ENCODE measurements around the gene SHB.

SHB gene

GRCh38 chr9:37953775-37954437, 115.1 kb downstream of the SHB start:
- Histone ChIP-seq H3K27ac (ENCODE audit: low read length) (no peak overlapping the region), H3K27me3 (ENCODE audit: insufficient read depth, low read length) (no peaks in the 10 kb centered on the region), H3K9ac (ENCODE audit: low read depth, low read length) (no peak overlapping the region), H3K4me3 (ENCODE audit: low read length) (no peak overlapping the region), H3K9me3 (ENCODE audit: insufficient read depth, low read depth, low read length) (no peaks in the 10 kb centered on the region), H3K4me1 (ENCODE audit: insufficient read depth, low read length) (no peaks in the 10 kb centered on the region), H3K36me3 (ENCODE audit: insufficient read depth, low read depth, low read length) (peaks cover 7% of the 10 kb centered on the region)

DNA sequence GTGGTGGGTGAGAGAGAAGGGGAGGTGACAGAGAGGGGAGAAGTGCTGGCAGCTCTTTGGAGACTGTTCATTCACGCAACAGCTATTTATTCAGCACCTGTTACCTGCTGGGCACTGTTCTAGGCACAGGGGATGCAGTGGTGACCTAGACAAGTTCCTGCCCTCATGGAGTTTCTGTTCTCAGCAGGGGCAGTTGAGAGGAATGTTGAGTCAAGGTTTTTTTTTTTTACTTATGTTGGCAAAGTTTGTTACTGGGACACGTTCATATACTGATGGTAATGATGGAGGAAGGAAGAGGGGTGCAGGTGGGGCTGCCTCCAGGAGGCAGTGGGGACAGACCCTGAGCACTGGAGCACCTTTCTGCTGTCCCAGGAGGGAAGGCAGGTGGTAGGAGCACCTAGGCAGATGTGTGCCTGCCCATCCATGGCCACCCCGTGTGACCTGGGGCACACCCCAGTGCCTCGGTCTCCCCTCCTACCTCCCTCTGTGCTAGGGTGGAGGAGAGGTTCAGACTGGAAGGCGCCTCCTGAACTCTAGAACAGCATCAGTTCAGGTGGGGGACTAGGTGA, 115.7 kb downstream of the SHB start:
- H3K27me3 ChIP-seq (ENCODE audit: insufficient read depth, low read length), result no peaks in the 10 kb centered on the region
- H3K4me3 ChIP-seq (ENCODE audit: low read length), result no peak overlapping the region
- peaks cover 13% of the 10 kb centered on the region for H3K36me3 ChIP-seq (ENCODE audit: insufficient read depth, low read depth, low read length)
- H3K9me3 ChIP-seq (ENCODE audit: insufficient read depth, low read depth, low read length), result no peaks in the 10 kb centered on the region
- H3K27ac ChIP-seq (ENCODE audit: low read length), result no peak overlapping the region
- no peaks in the 10 kb centered on the region for H3K4me1 ChIP-seq (ENCODE audit: insufficient read depth, low read length)
- H3K9ac ChIP-seq (ENCODE audit: low read depth, low read length), result no peak overlapping the region

GRCh38 chr9:37952731-37953130, 116.3 kb downstream of the SHB start:
- Histone ChIP-seq H3K4me1 (ENCODE audit: insufficient read depth, low read length) (no peaks in the 10 kb centered on the region), H3K4me3 (ENCODE audit: low read length) (no peak overlapping the region), H3K9ac (ENCODE audit: low read depth, low read length) (no peak overlapping the region), H3K27me3 (ENCODE audit: insufficient read depth, low read length) (no peaks in the 10 kb centered on the region), H3K27ac (ENCODE audit: low read length) (no peak overlapping the region), H3K36me3 (ENCODE audit: insufficient read depth, low read depth, low read length) (peaks cover 18% of the 10 kb centered on the region), H3K9me3 (ENCODE audit: insufficient read depth, low read depth, low read length) (no peaks in the 10 kb centered on the region)

DNA sequence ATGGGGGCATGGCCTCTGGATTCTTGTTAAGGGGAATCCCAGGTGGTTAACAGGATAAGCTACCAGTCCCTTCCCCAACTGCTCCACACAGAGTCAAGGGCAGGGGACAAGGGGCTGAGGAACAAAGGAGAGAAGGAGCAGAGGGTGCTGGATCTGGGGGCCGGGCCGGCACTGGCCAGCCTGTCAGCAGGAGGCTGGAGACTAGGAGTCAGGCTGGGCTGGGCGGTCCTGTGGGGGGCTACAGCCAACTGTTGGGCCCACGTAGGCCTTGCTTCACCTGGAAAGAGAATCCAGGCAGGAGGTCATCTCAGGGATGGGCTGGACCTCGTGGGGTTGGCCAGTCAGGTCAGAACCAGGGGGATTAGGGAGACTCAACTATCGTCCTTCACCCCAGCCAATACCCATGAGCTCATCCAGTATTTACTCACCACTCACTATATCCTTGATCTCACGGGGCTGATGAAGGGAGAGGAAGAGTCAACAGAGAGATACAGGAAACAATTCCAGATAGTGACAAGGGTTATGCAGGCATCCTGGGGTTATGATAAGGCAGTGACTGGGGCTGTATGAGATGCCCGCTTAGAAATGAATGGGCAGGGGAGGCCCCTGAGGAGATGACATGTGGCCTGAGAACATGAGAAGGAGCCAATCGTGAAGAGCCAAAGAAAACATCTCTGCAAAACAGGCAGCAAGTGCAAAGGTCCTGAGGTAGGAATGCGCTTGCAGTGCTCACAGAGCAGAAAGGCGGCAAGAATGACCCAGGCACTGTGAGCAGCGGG, 117.2 kb downstream of the SHB start:
- Histone ChIP-seq H3K9me3 (ENCODE audit: insufficient read depth, low read depth, low read length) (no peaks in the 10 kb centered on the region), H3K27ac (ENCODE audit: low read length) (no peak overlapping the region), H3K4me1 (ENCODE audit: insufficient read depth, low read length) (no peaks in the 10 kb centered on the region), H3K27me3 (ENCODE audit: insufficient read depth, low read length) (no peaks in the 10 kb centered on the region), H3K4me3 (ENCODE audit: low read length) (no peak overlapping the region), H3K9ac (ENCODE audit: low read depth, low read length) (no peak overlapping the region), H3K36me3 (ENCODE audit: insufficient read depth, low read depth, low read length) (peaks cover 27% of the 10 kb centered on the region)

DNA sequence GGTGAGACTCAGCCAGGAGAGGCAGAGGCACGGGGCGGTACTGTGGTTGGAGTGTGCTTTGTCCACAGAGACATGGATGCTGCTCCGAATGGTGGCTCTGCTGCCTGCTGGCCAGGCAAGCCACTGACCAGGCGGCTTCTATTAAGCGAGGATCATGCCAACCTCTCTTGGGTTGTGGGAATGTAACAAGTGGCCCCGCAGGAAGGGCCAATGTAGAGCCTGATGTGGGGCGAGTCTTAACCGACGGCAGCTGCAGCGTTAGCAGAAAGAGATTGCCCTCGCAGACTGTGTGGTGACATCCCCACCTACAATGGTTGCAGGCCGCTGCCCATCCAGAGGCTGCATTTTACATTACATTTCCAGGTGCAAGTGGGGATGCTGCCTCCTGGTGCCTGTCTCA, 118.5 kb downstream of the SHB start:
- Histone ChIP-seq H3K27ac (ENCODE audit: low read length) (no peak overlapping the region), H3K4me1 (ENCODE audit: insufficient read depth, low read length) (no peaks in the 10 kb centered on the region)

DNA sequence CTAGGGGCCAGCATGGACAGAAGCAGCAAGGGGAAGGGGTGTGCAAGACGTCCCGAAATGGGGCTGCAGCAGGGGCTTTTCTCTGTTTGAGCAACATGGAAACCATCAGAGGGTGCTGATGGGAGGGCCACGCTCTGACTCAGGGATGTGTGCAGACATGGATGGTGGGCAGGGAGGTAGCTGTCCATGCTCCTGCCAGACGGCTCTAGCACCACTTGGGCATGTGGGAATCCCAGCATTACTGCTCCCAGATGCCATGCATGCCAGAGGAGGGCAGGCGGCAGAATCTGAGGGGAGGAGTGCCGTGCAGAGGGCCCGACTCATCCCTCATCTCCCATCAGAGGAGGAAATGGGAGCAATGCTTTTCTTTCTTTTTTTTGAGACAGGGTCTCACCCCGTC, 119.5 kb downstream of the SHB start:
- Histone ChIP-seq H3K36me3 (ENCODE audit: insufficient read depth, low read depth, low read length) (peaks cover 33% of the 10 kb centered on the region), H3K4me1 (ENCODE audit: insufficient read depth, low read length) (peaks cover 7% of the 10 kb centered on the region; the same call in 1 of the 2 replicates), H3K9ac (ENCODE audit: low read depth, low read length) (no peak overlapping the region), H3K27ac (ENCODE audit: low read length) (no peak overlapping the region), H3K9me3 (ENCODE audit: insufficient read depth, low read depth, low read length) (no peaks in the 10 kb centered on the region), H3K4me3 (ENCODE audit: low read length) (no peak overlapping the region), H3K27me3 (ENCODE audit: insufficient read depth, low read length) (no peaks in the 10 kb centered on the region)

More for the DNA sequence above, 118.5 kb downstream of the SHB start:
- Histone ChIP-seq H3K36me3 (ENCODE audit: insufficient read depth, low read depth, low read length) (peaks cover 35% of the 10 kb centered on the region), H3K27me3 (ENCODE audit: insufficient read depth, low read length) (no peaks in the 10 kb centered on the region), H3K4me3 (ENCODE audit: low read length) (no peak overlapping the region), H3K9ac (ENCODE audit: low read depth, low read length) (no peak overlapping the region), H3K9me3 (ENCODE audit: insufficient read depth, low read depth, low read length) (no peaks in the 10 kb centered on the region)

DNA sequence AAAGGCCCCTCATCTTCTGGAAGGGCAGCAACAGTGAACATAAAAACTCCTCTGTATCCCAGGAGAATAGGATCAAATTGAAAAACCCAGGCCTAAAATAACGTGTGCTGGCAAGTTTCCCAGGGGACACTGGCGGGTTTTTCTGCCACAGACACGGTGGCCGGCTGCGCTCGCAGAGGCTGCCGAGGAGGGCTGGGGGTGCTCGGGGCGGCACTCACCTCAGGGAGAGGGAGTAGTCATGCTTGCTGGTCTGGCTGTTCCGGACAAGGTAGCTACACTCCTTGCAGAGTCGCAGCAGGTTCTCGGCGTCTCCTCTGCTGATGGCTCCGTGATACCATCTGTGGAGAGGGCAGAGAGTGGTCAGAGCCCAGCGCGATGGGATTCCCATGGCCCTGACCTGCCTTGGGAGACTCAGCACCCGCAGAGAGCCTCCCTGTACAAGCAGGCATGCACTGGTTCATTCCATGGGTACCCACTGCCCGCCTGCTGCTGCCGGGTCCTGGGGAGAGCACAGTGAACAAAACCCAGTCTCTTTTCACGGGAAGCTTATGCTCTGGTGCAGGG, 120.5 kb downstream of the SHB start:
- H3K9ac ChIP-seq (ENCODE audit: low read depth, low read length), result no peak overlapping the region

DNA sequence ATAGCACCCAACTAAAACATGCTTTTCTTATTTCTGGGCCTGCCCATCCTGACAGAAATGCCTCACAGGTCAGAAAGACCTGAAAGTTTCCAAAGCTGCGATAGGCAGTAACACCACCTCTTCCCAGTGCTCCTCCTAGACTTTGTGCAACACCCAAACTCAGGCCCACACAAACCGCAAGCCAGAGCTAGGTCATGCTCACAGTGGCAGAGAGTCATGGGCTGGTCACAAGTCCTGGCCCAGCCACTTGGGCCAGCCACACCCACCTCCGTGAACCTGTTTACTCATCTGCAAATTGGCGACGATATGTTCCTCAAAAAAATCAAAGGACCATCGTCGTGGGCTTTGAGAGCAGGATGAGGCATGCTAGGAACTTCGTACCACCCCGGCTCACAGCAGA, 121.0 kb downstream of the SHB start:
- no peak overlapping the region for H3K4me3 ChIP-seq (ENCODE audit: low read length)
- H3K9me3 ChIP-seq (ENCODE audit: insufficient read depth, low read depth, low read length), result no peaks in the 10 kb centered on the region
- H3K27me3 ChIP-seq (ENCODE audit: insufficient read depth, low read length), result no peaks in the 10 kb centered on the region
- peaks cover 28% of the 10 kb centered on the region for H3K36me3 ChIP-seq (ENCODE audit: insufficient read depth, low read depth, low read length)
- peaks cover 12% of the 10 kb centered on the region for H3K4me1 ChIP-seq (ENCODE audit: insufficient read depth, low read length)
- H3K9ac ChIP-seq (ENCODE audit: low read depth, low read length), result no peak overlapping the region
- no peak overlapping the region for H3K27ac ChIP-seq (ENCODE audit: low read length)

More for the DNA sequence above, 120.5 kb downstream of the SHB start:
- H3K27ac ChIP-seq (ENCODE audit: low read length), result no peak overlapping the region
- H3K27me3 ChIP-seq (ENCODE audit: insufficient read depth, low read length), result no peaks in the 10 kb centered on the region
- peaks cover 12% of the 10 kb centered on the region for H3K4me1 ChIP-seq (ENCODE audit: insufficient read depth, low read length)
- no peak overlapping the region for H3K4me3 ChIP-seq (ENCODE audit: low read length)
- peaks cover 28% of the 10 kb centered on the region for H3K36me3 ChIP-seq (ENCODE audit: insufficient read depth, low read depth, low read length)
- H3K9me3 ChIP-seq (ENCODE audit: insufficient read depth, low read depth, low read length), result no peaks in the 10 kb centered on the region

GRCh38 chr9:37947471-37947870, 121.6 kb downstream of the SHB start:
- Histone ChIP-seq H3K27ac (ENCODE audit: low read length) (no peak overlapping the region), H3K9ac (ENCODE audit: low read depth, low read length) (no peak overlapping the region), H3K9me3 (ENCODE audit: insufficient read depth, low read depth, low read length) (no peaks in the 10 kb centered on the region), H3K4me1 (ENCODE audit: insufficient read depth, low read length) (peaks cover 12% of the 10 kb centered on the region), H3K27me3 (ENCODE audit: insufficient read depth, low read length) (no peaks in the 10 kb centered on the region), H3K36me3 (ENCODE audit: insufficient read depth, low read depth, low read length) (peaks cover 28% of the 10 kb centered on the region), H3K4me3 (ENCODE audit: low read length) (no peak overlapping the region)

- Histone ChIP-seq H3K4me3 (ENCODE audit: low read length) (no peak overlapping the region), H3K36me3 (ENCODE audit: insufficient read depth, low read depth, low read length) (peaks cover 28% of the 10 kb centered on the region), H3K27me3 (ENCODE audit: insufficient read depth, low read length) (no peaks in the 10 kb centered on the region), H3K9me3 (ENCODE audit: insufficient read depth, low read depth, low read length) (no peaks in the 10 kb centered on the region), H3K4me1 (ENCODE audit: insufficient read depth, low read length) (peaks cover 12% of the 10 kb centered on the region), H3K9ac (ENCODE audit: low read depth, low read length) (no peak overlapping the region), H3K27ac (ENCODE audit: low read length) (no peak overlapping the region)
Observed at GRCh38 chr9:37946971-37947370, 122.1 kb downstream of the SHB start.

- Histone ChIP-seq H3K4me3 (ENCODE audit: low read length) (no peak overlapping the region), H3K27ac (ENCODE audit: low read length) (no peak overlapping the region), H3K27me3 (ENCODE audit: insufficient read depth, low read length) (no peaks in the 10 kb centered on the region), H3K4me1 (ENCODE audit: insufficient read depth, low read length) (peaks cover 12% of the 10 kb centered on the region), H3K36me3 (ENCODE audit: insufficient read depth, low read depth, low read length) (peaks cover 28% of the 10 kb centered on the region), H3K9ac (ENCODE audit: low read depth, low read length) (no peak overlapping the region), H3K9me3 (ENCODE audit: insufficient read depth, low read depth, low read length) (no peaks in the 10 kb centered on the region)
Observed at GRCh38 chr9:37946041-37946440, 123.0 kb downstream of the SHB start.

All from iPS-20b (cell line).